Femur (tissue), 1 donor: ENCODE measurements around the gene NFIX.

ENCODE experiments used
- DNase-seq: peaks from one replicate; pipeline ENCODE4 v3.0.0-alpha.2; 2017

NFIX gene

GRCh38 chr19:13010038-13010991 is 15.0 kb downstream of the NFIX start:
- peak; percentile 70 for DNase-seq

- peak; percentile 58 for DNase-seq
Observed at GRCh38 chr19:13010992-13011652, 15.8 kb downstream of the NFIX start.

GRCh38 chr19:13011653-13012389 is 16.5 kb downstream of the NFIX start:
- DNase-seq, result peak; percentile 27

- peak; percentile 27 for DNase-seq
Observed at GRCh38 chr19:13012390-13012689, 17.1 kb downstream of the NFIX start.

- peak; percentile 52 for DNase-seq
Observed at GRCh38 chr19:13012690-13013608, 17.7 kb downstream of the NFIX start.

- no peak for DNase-seq
Observed at GRCh38 chr19:13013649-13014048, 18.4 kb downstream of the NFIX start.

- DNase-seq, result peak; percentile 53
Observed at GRCh38 chr19:13014101-13014920, 19.0 kb downstream of the NFIX start.

- DNase-seq, result no peak
Observed at GRCh38 chr19:13014921-13015280, 19.6 kb downstream of the NFIX start.

- no peak for DNase-seq
Observed at GRCh38 chr19:13015361-13016223, 20.3 kb downstream of the NFIX start.

GRCh38 chr19:13016245-13016627 is 21.0 kb downstream of the NFIX start:
- DNase-seq, result no peak

- no peak for DNase-seq
Observed at GRCh38 chr19:13016628-13017305, 21.5 kb downstream of the NFIX start.

- no peak for DNase-seq
Observed at GRCh38 chr19:13017306-13018034, 22.2 kb downstream of the NFIX start.

- peak; percentile 86 for DNase-seq
Observed at GRCh38 chr19:13018035-13018914, 23.0 kb downstream of the NFIX start.

- no peak for DNase-seq
Observed at GRCh38 chr19:13019332-13019731, 24.1 kb downstream of the NFIX start.

- no peak for DNase-seq
Observed at GRCh38 chr19:13020002-13020414, 24.7 kb downstream of the NFIX start.

GRCh38 chr19:13022111-13022858 is 27.0 kb downstream of the NFIX start:
- DNase-seq, result peak; percentile 73

- peak; percentile 95 for DNase-seq
Observed at GRCh38 chr19:13022859-13023636, 27.8 kb downstream of the NFIX start.
